Limb (tissue), 2 donors: ENCODE measurements around the gene RND3.

ENCODE experiments used
- DNase-seq, 2 donors: peaks; one replicate each; pipeline ENCODE4 v3.0.0-alpha.2; 2016; ENCODE audit errors: extremely low spot score in 2 of 2

RND3 gene

GRCh38 chr2:150494234-150494945, 6.9 kb upstream of the RND3 start:
- no peak for DNase-seq

GRCh38 chr2:150491943-150492342, 4.5 kb upstream of the RND3 start:
- DNase-seq, result no peak

- DNase-seq, result no peak
Observed at GRCh38 chr2:150491430-150491829, 4.0 kb upstream of the RND3 start.

DNA sequence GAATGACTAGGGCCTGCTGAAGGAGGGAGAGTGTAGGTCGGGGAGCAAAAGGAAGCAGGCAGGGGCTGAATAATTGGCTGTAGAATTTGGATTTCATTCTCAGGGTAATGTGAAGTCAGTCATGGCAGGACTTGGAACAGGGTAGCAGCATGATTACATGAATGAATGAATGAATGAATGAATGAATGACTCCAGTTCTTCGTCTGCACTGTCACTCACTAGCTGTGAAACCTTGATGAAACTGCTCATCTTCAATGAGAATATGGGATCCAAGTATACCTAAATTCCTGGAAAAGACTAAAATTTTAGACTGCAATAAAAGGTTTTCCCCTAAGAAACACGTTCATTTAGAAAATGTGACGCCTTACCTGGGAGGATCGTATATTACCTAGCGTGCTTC, 3.0 kb upstream of the RND3 start:
- no peak for DNase-seq

DNA sequence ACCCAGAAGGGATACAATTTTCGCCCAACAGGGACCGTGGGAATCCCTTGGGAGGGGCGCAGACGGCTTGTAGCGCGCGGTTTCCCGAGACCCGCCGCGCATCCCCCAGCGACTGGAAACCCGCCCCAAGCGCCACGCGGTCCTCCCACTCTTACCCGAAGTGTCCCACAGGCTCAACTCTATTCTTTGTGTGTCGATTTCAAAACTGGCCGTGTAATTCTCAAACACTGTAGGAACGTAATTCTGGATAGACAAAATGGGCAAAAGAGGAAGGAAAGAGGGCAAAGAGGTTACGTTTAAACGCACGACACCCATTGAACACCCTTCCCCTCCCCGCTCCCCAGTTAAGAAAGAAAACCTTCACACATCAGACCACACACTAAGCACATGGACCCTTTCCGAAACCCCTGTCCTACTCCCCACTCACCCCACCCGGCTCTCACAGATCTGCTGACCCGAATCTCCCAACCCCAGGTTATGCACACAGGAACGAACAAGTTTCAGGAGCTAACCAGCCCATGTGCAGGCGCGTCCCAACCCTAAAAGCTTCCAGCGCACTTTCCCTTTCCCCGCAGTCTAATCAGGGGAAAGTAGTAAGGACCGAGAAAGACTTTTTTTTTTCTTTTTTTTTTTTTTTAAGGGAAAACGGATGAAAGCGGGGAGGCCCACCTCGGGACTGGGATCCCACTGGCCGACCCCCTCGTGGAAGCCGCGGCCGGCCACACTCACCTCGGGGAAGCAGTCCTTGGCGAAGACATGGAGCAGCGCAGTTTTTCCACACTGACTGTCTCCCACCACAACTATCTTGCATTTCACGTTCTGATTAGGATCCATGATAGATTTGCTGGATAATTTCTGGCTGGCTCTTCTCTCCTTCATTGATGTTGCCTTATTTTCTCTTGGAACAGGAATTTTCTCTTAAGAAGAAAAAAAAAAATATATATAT, 655 bp downstream of the RND3 start:
- peak in 1 of 2 donors; percentile 74 for DNase-seq

- DNase-seq, result peak; percentile 45 to 85
Observed at GRCh38 chr2:150485871-150486538, 1.5 kb downstream of the RND3 start.

GRCh38 chr2:150485114-150485870, 2.2 kb downstream of the RND3 start:
- peak; percentile 75 to 88 for DNase-seq

GRCh38 chr2:150484461-150485021, 2.9 kb downstream of the RND3 start:
- DNase-seq, result peak in 1 of 2 donors; percentile 51

- DNase-seq, result no peak
Observed at GRCh38 chr2:150484006-150484405, 3.5 kb downstream of the RND3 start.

DNA sequence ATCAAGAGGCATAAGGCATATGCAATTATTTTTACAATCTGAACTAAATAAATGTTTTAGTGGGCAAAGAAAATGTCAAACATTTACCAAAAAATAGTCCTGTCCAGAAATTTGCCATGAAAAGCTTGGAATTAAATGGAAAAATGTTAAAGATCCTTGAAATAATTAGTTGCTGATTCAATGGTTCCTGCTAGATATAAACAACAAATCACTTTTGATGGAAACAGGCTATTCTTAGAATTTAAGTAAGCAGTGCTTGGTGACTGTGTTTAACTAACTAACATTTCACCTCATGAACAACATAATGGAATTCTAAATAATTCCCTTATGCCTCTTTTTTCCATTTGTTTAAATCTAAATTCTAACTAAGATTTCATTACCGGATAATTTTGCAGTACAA, 3.9 kb downstream of the RND3 start:
- no peak for DNase-seq

DNA sequence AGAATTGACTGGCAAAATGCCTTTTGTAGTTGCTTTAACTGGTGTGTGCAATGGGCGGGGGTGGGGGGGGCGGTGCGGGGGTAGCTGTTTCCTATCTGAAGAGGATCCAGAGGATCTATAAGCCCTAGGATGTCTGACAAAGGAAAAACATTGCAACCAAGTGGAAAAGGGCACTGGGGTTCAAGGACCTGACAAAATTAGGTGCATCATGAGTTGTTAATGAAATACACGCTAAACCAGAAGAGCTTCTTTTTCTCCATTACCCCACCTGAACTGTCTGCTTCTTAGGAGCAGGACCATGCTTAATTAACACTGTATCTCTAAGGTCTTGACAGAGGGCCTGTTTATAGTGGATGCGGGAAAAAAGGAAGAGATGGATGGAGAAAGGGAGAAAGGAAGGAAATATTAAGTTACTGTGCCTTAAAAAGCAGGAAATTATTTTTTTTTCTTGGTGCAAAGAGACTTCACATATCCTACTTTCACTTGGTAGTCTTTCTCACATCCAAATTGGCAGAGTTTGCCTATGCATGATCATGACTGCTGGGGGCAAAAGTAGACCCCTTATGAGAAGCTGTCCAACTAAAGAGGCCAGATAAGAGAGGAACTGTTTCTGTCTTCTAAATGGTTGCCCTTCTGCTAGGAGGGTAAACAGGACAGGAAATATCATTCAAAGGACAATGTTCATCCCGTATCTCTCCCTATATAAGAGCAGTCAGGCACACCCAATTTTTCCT, 4.6 kb downstream of the RND3 start:
- DNase-seq, result no peak

DNA sequence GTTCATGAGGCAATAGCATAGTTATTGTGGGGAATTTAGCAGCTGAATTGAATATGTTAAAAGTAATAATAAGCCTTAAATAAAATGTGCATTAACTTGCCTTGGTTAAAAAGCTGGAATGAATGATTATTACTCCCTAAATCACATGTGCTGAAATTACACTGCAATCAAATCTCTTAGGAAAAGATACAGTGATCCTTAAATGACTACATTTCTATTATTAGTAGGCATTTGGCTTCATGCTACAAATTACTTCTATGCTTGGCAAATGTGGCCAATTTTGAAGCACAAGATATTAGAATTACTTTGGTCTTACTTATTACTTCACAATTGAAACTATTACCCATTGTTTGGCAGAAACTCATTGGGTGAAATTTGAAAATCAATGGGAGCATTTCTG, 5.4 kb downstream of the RND3 start:
- no peak for DNase-seq

DNA sequence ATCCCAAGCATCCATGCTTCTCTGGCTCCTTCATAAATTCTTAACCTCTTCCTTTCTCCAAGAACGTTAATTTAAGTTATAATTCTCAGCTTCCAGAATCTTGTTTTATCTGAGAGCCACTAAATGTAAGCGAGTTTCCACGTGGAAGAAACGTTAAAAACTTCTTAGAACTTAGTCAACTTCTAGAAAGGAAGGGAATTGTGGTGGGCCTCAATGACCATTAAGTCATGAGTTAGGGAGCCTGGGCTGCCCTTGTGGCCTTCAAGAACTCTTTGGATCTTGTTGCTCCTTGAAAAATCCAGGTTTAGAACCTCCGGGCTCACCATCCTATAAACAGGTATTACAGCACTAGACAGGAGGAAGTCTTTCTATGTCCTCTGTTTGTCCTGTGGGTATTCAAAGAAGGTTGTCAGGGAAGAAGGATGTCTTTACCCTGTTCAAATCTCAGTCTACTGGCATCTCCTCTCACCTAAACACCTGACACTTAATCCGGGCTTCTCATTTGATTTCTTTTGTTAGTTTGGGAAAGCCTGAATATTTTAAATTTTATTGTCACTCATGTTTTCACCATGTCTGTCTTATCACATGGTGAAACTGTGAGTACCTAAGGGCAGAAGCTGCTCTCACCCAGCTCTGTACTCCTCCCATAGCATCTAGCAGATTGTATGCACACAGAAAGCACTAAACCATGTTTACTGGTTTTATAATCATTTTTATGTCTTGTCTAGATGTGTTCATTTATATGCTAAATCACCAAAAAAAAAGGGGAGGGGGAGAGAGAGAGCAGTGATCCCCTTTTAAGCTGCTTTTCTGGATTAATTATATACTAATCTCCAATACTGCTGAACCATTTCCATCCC, 6.3 kb downstream of the RND3 start:
- no peak for DNase-seq

- DNase-seq, result no peak
Observed at GRCh38 chr2:150480241-150480640, 7.2 kb downstream of the RND3 start.

DNA sequence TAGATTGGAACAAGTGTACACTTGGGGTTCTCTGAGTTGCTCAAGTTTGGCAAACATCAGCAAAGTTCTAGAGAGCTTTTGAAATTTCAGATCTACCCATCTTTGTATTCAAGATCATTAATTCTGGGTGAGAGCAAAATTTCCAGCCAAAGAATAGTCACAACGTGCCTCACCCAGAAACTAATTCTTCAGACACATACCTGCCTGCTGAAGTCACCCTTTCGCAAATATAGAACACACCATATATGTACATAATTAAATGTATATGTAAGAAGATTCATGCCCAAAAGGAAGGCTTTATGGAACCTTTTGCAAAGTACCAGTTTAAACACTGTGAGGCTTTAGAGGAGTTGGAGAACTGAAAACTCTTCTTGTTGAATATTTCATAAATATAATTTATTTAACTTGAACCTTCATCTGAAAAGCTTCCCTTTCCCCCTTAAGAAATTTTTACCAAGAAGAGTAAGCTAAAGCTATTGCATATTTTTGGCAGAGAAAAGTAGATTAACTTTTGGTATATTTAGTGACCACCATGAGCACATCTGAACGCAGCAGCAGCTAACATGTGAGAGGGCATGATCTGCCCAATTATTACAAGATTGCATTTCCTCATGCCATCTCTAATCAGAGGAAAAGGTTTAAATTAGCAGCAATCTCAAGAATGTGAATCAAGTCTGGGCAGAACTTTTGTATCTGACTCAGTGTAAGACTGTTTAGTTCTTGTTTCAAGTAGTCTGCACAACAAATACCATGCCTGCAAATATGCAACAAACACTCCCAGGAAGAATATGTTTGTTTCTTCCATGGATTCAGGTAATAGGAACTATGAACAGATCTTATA, 8.2 kb downstream of the RND3 start:
- no peak for DNase-seq

DNA sequence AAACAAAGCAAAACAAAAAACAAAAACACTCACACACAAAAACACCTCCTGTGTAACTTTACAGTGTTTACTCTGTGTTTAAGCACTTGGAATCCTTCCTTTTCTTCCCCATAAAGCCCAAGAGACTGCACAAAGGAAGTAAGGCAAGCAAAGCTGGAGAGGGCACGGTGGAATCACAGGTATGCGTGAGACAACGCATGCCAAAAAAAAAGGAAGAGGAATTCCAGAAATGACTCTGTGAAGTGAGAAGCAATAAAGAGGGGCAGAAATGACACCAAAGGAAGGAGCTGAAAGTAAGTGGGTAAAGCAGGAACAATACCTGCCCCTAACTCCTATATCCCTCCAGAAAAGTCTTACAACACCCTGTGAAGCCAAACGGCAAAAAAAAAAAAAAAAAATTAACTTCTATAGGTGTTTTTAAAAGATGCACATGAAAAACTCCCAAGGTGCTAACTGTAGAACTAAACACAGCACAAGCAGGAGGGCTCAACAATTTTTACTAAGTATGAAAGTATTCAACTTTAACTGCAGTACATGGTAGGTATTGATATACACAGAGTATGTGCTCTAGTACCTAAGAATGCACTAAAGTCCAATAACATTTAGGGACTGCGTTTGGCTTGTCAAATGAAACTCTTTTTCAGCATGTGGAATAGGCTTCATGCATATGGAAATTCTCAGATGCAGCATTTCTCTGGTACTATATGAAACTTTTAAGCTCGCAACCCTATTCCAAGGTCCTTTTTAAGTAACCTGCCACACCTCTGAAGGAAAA, 9.1 kb downstream of the RND3 start:
- DNase-seq, result no peak

DNA sequence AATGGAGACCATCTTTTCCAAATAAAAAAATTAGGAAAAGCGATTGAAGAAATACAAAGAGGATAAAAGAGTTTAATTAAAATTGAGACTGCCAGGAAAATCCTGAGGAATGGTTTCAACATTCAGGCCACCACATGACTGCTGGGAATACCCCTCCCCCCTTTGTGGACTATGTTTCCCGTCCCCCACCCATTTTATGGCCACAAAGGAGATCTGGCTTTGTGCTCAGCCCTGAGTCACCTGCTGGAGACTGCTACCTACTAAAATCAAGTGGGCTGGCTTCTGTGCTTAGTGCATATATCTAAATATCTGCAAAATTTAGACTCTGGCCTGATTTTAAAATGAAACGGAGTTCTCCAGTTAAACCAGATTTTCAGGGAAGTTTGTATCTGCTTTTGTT, 10.1 kb downstream of the RND3 start:
- no peak for DNase-seq

GRCh38 chr2:150476809-150477302, 10.6 kb downstream of the RND3 start:
- DNase-seq, result no peak
